Type B pancreatic cell (in vitro differentiated cells): ENCODE measurements around the gene STAC. TPM values are rescaled to one million over a fixed set of nuclear protein-coding genes. Genes with fewer than 3 reads are reported as not detected.

Experiments
- DNase-seq: peaks from one replicate; pipeline ENCODE4 v3.0.0; 2021; ENCODE audit warnings: mixed read lengths; ENCODE audit not compliant: unreplicated experiment; ENCODE audit errors: extremely low spot score
- H3K27ac Mint-ChIP-seq: 2 replicates; pipeline ENCODE4 v1.8.0; 2021; ENCODE audit warnings: mild to moderate bottlenecking, mixed read lengths
- H3K27me3 Mint-ChIP-seq: 2 replicates; pipeline ENCODE4 v1.8.0; 2021; ENCODE audit warnings: mixed read lengths
- H3K36me3 Mint-ChIP-seq: 2 replicates; pipeline ENCODE4 v1.8.0; 2021; ENCODE audit warnings: mixed read lengths
- H3K4me1 Mint-ChIP-seq: one replicate; pipeline ENCODE4 v1.8.0; 2021; ENCODE audit warnings: mixed read lengths; ENCODE audit not compliant: unreplicated experiment
- H3K4me3 Mint-ChIP-seq: 2 replicates; pipeline ENCODE4 v1.8.0; 2021; ENCODE audit warnings: mild to moderate bottlenecking, mixed read lengths
- H3K9me3 Mint-ChIP-seq: 2 replicates; pipeline ENCODE4 v1.8.0; 2021; ENCODE audit warnings: mixed read lengths
- CTCF ChIP-seq: fragments of 200-600 bp; sonication (generic); conservative IDR thresholded peaks from 2 replicates; pipeline ENCODE4 v1.5.0; 2021; ENCODE audit warnings: antibody characterized with exemption, mild to moderate bottlenecking
- long read RNA-seq: library from polyadenylated mRNA; unstranded; transcript quantifications from one replicate; pipeline ENCODE4 v2.0.0, GENCODE V29; 2020
- total RNA-seq: library from RNA; stranded (reverse); gene quantifications from 2 replicates; pipeline ENCODE4 v1.2.1, GENCODE V29; 2021; ENCODE audit warnings: low replicate concordance

Gene STAC
- total RNA-seq = 3.5 and 4.9 TPM in 2 replicates
- long read RNA-seq, partial matches to known transcripts = 3 of 12 reads
- long read RNA-seq, other reads (novel, unspliced or antisense) = 3 of 12 reads

GRCh38 chr3:36380221-36381031 lies at the start of gene STAC:
Gene STAC, plus strand, starts transcription at chr3:36380504. Its CDS starts 140 bp downstream, at chr3:36380644.
- H3K27me3 Mint-ChIP-seq = peaks cover 38% of the 10 kb centered on the region

GRCh38 chr3:36332139-36332538 lies 48.2 kb upstream of the STAC start:
- H3K27ac Mint-ChIP-seq = no peak overlapping the region
- no peaks in the 10 kb centered on the region for H3K36me3 Mint-ChIP-seq
- no peaks in the 10 kb centered on the region for H3K9me3 Mint-ChIP-seq
- no peak for TF ChIP-seq CTCF
- H3K4me3 Mint-ChIP-seq = no peak overlapping the region
- no peak for DNase-seq
- H3K4me1 Mint-ChIP-seq = no peaks in the 10 kb centered on the region
- peaks cover 7% of the 10 kb centered on the region for H3K27me3 Mint-ChIP-seq

More at GRCh38 chr3:36380221-36381031, at the start of gene STAC:
- TF ChIP-seq CTCF = no peak
- DNase-seq = no peak
- Mint-ChIP-seq H3K4me3 (peak within 1 kb of the TSS; percentile 89), H3K4me1 (peaks cover 7% of the 10 kb centered on the region), H3K36me3 (no peaks in the 10 kb centered on the region), H3K27ac (peak within 1 kb of the TSS; percentile 57), H3K9me3 (no peaks in the 10 kb centered on the region)

GRCh38 chr3:36362216-36362615 lies 18.1 kb upstream of the STAC start:
- H3K36me3 Mint-ChIP-seq = no peaks in the 10 kb centered on the region
- H3K27me3 Mint-ChIP-seq = no peaks in the 10 kb centered on the region
- no peak overlapping the region for H3K4me3 Mint-ChIP-seq
- no peak for TF ChIP-seq CTCF
- H3K4me1 Mint-ChIP-seq = no peaks in the 10 kb centered on the region
- H3K9me3 Mint-ChIP-seq = peaks cover 4% of the 10 kb centered on the region
- DNase-seq = no peak
- H3K27ac Mint-ChIP-seq = no peak overlapping the region

GRCh38 chr3:36362973-36363372 lies 17.3 kb upstream of the STAC start:
- H3K4me3 Mint-ChIP-seq = no peak overlapping the region
- no peaks in the 10 kb centered on the region for H3K4me1 Mint-ChIP-seq
- no peak for DNase-seq

GRCh38 chr3:36364260-36364659 lies 16.0 kb upstream of the STAC start:
- no peak for TF ChIP-seq CTCF
- H3K9me3 Mint-ChIP-seq = peaks cover 4% of the 10 kb centered on the region
- H3K36me3 Mint-ChIP-seq = no peaks in the 10 kb centered on the region
- no peak overlapping the region for H3K27ac Mint-ChIP-seq
- no peaks in the 10 kb centered on the region for H3K27me3 Mint-ChIP-seq
- H3K4me3 Mint-ChIP-seq = no peak overlapping the region
- DNase-seq = no peak
- H3K4me1 Mint-ChIP-seq = no peaks in the 10 kb centered on the region

More at GRCh38 chr3:36362973-36363372, 17.3 kb upstream of the STAC start:
- TF ChIP-seq CTCF = no peak
- Mint-ChIP-seq H3K9me3 (peaks cover 4% of the 10 kb centered on the region), H3K27ac (no peak overlapping the region), H3K27me3 (no peaks in the 10 kb centered on the region), H3K36me3 (no peaks in the 10 kb centered on the region)
